ENCODE data around the gene AMDHD1. TPM values are rescaled to one million over a fixed set of nuclear protein-coding genes. Genes with fewer than 3 reads are reported as not detected.

The AMDHD1 gene
- total RNA-seq, 1 experiment from 2014 or later = 1.6 TPM

- ATAC-seq (no peak), DNase-seq (ENCODE audit: low spot score) (no peak)
- H3K4me3 Mint-ChIP-seq = no peak overlapping the region
- no peaks in the 10 kb centered on the region for H3K9me3 Mint-ChIP-seq
- no peaks in the 10 kb centered on the region; the same call in 1 of the 2 replicates for H3K27me3 Mint-ChIP-seq (ENCODE audit: low read depth)
- CTCF ChIA-PET = no interaction called here
- peaks cover 19% of the 10 kb centered on the region for H3K4me1 Mint-ChIP-seq
- TF ChIP-seq, protein P1, sequence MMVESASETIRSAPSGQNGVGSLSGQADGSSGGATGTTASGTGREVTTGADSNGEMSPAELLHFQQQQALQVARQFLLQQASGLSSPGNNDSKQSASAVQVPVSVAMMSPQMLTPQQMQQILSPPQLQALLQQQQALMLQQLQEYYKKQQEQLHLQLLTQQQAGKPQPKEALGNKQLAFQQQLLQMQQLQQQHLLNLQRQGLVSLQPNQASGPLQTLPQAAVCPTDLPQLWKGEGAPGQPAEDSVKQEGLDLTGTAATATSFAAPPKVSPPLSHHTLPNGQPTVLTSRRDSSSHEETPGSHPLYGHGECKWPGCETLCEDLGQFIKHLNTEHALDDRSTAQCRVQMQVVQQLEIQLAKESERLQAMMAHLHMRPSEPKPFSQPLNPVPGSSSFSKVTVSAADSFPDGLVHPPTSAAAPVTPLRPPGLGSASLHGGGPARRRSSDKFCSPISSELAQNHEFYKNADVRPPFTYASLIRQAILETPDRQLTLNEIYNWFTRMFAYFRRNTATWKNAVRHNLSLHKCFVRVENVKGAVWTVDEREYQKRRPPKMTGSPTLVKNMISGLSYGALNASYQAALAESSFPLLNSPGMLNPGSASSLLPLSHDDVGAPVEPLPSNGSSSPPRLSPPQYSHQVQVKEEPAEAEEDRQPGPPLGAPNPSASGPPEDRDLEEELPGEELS (CRISPR knock-in tag; IDR thresholded peaks at IDR 0.05) = no peak
- no peak for TF ChIP-seq KAT7 (CRISPR knock-in tag; IDR thresholded peaks at IDR 0.05; ENCODE audit: borderline replicate concordance)
- TF ChIP-seq CREM (CRISPR knock-in tag; IDR thresholded peaks at IDR 0.05) = no peak
- TF ChIP-seq MYBL2 (CRISPR knock-in tag; IDR thresholded peaks at IDR 0.05) = no peak
- H3K27ac Mint-ChIP-seq = no peak overlapping the region
- POLR2A ChIA-PET = no interaction called here
- H3K36me3 Mint-ChIP-seq = no peaks in the 10 kb centered on the region
Observed at GRCh38 chr12:95993907-95994306, 50.8 kb downstream of the AMDHD1 start.

DNA sequence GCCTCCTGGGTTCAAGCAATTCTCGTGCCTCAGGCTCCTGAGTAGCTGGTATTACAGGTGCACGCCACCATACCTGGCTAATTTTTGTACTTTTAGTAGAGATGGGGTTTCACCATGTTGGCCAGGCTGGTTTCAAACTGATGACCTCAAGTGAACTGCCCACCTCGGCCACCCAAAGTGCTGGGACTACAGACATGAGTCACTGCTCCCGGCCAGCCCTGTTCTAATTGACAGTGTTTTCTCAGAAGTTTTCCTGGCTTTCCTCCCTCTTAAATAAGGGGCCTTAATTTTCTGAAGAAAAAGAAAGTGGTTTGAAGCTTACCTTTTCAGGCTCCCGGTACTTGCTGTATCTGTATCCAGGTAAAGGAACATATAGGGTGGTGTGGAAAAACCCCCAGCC lies 51.3 kb downstream of the AMDHD1 start:
- Mint-ChIP-seq H3K27ac (no peak overlapping the region), H3K9me3 (no peaks in the 10 kb centered on the region), H3K36me3 (no peaks in the 10 kb centered on the region), H3K4me1 (peaks cover 17% of the 10 kb centered on the region), H3K4me3 (no peak overlapping the region), H3K27me3 (ENCODE audit: low read depth) (no peaks in the 10 kb centered on the region; the same call in 1 of the 2 replicates)
- no peak for ATAC-seq
- DNase-seq (ENCODE audit: low spot score) = no peak
- CTCF ChIA-PET = no interaction called here
- TF ChIP-seq, protein P2, sequence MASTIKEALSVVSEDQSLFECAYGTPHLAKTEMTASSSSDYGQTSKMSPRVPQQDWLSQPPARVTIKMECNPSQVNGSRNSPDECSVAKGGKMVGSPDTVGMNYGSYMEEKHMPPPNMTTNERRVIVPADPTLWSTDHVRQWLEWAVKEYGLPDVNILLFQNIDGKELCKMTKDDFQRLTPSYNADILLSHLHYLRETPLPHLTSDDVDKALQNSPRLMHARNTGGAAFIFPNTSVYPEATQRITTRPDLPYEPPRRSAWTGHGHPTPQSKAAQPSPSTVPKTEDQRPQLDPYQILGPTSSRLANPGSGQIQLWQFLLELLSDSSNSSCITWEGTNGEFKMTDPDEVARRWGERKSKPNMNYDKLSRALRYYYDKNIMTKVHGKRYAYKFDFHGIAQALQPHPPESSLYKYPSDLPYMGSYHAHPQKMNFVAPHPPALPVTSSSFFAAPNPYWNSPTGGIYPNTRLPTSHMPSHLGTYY (CRISPR knock-in tag; IDR thresholded peaks at IDR 0.05) = no peak
- TF ChIP-seq FOXP1 (CRISPR knock-in tag; IDR thresholded peaks at IDR 0.05; ENCODE audit: borderline replicate concordance) = no peak
- TF ChIP-seq, protein P3, sequence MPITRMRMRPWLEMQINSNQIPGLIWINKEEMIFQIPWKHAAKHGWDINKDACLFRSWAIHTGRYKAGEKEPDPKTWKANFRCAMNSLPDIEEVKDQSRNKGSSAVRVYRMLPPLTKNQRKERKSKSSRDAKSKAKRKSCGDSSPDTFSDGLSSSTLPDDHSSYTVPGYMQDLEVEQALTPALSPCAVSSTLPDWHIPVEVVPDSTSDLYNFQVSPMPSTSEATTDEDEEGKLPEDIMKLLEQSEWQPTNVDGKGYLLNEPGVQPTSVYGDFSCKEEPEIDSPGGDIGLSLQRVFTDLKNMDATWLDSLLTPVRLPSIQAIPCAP (CRISPR knock-in tag; IDR thresholded peaks at IDR 0.05) = no peak
- no peak for TF ChIP-seq ZNF121 (CRISPR knock-in tag; IDR thresholded peaks at IDR 0.05)
- no peak for TF ChIP-seq E2F1 (CRISPR knock-in tag; IDR thresholded peaks at IDR 0.05)
- TF ChIP-seq TCF7 (CRISPR knock-in tag; IDR thresholded peaks at IDR 0.05; ENCODE audit: low read depth) = no peak
- TF ChIP-seq KAT7 (CRISPR knock-in tag; IDR thresholded peaks at IDR 0.05; ENCODE audit: borderline replicate concordance) = no peak
- no peak for TF ChIP-seq TEAD1 (CRISPR knock-in tag; IDR thresholded peaks at IDR 0.05)
- no peak for TF ChIP-seq CREB1 (CRISPR knock-in tag; IDR thresholded peaks at IDR 0.05)
- no peak for TF ChIP-seq ELF4 (CRISPR knock-in tag; IDR thresholded peaks at IDR 0.05; ENCODE audit: low read depth)
- TF ChIP-seq, protein P4, sequence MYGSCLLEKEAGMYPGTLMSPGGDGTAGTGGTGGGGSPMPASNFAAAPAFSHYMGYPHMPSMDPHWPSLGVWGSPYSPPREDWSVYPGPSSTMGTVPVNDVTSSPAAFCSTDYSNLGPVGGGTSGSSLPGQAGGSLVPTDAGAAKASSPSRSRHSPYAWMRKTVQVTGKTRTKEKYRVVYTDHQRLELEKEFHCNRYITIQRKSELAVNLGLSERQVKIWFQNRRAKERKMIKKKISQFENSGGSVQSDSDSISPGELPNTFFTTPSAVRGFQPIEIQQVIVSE (CRISPR knock-in tag; IDR thresholded peaks at IDR 0.05; ENCODE audit: borderline replicate concordance) = no peak
- no peak for TF ChIP-seq STAT6 (CRISPR knock-in tag; conservative IDR thresholded peaks at IDR 0.05; ENCODE audit: low read depth)
- TF ChIP-seq NR1H2 (CRISPR knock-in tag; IDR thresholded peaks at IDR 0.05) = no peak
- TF ChIP-seq ZNF671 (CRISPR knock-in tag; IDR thresholded peaks at IDR 0.05) = no peak
- TF ChIP-seq ZBTB21 (CRISPR knock-in tag; IDR thresholded peaks at IDR 0.05; ENCODE audit: borderline replicate concordance) = no peak
- TF ChIP-seq, protein P5, sequence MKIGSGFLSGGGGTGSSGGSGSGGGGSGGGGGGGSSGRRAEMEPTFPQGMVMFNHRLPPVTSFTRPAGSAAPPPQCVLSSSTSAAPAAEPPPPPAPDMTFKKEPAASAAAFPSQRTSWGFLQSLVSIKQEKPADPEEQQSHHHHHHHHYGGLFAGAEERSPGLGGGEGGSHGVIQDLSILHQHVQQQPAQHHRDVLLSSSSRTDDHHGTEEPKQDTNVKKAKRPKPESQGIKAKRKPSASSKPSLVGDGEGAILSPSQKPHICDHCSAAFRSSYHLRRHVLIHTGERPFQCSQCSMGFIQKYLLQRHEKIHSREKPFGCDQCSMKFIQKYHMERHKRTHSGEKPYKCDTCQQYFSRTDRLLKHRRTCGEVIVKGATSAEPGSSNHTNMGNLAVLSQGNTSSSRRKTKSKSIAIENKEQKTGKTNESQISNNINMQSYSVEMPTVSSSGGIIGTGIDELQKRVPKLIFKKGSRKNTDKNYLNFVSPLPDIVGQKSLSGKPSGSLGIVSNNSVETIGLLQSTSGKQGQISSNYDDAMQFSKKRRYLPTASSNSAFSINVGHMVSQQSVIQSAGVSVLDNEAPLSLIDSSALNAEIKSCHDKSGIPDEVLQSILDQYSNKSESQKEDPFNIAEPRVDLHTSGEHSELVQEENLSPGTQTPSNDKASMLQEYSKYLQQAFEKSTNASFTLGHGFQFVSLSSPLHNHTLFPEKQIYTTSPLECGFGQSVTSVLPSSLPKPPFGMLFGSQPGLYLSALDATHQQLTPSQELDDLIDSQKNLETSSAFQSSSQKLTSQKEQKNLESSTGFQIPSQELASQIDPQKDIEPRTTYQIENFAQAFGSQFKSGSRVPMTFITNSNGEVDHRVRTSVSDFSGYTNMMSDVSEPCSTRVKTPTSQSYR (CRISPR knock-in tag; IDR thresholded peaks at IDR 0.05) = no peak
- TF ChIP-seq, protein P6, sequence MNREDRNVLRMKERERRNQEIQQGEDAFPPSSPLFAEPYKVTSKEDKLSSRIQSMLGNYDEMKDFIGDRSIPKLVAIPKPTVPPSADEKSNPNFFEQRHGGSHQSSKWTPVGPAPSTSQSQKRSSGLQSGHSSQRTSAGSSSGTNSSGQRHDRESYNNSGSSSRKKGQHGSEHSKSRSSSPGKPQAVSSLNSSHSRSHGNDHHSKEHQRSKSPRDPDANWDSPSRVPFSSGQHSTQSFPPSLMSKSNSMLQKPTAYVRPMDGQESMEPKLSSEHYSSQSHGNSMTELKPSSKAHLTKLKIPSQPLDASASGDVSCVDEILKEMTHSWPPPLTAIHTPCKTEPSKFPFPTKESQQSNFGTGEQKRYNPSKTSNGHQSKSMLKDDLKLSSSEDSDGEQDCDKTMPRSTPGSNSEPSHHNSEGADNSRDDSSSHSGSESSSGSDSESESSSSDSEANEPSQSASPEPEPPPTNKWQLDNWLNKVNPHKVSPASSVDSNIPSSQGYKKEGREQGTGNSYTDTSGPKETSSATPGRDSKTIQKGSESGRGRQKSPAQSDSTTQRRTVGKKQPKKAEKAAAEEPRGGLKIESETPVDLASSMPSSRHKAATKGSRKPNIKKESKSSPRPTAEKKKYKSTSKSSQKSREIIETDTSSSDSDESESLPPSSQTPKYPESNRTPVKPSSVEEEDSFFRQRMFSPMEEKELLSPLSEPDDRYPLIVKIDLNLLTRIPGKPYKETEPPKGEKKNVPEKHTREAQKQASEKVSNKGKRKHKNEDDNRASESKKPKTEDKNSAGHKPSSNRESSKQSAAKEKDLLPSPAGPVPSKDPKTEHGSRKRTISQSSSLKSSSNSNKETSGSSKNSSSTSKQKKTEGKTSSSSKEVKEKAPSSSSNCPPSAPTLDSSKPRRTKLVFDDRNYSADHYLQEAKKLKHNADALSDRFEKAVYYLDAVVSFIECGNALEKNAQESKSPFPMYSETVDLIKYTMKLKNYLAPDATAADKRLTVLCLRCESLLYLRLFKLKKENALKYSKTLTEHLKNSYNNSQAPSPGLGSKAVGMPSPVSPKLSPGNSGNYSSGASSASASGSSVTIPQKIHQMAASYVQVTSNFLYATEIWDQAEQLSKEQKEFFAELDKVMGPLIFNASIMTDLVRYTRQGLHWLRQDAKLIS (CRISPR knock-in tag; IDR thresholded peaks at IDR 0.05; ENCODE audit: borderline replicate concordance) = no peak
- POLR2A ChIA-PET = no interaction called here
